GM18907 (cell line): ENCODE results near the gene HES4.
"Not testable (repeated sequence)": the region's sequence is repeated elsewhere in the genome, so short reads cannot be mapped to it uniquely, and the experiment has no call there.

ENCODE experiments used
- ATAC-seq: cut with Tn5 transposase; IDR thresholded peaks from one replicate; pipeline ENCODE4 v1.9.1; 2021; ENCODE audit warnings: mild to moderate bottlenecking, moderate library complexity; ENCODE audit not compliant: unreplicated experiment

Gene HES4

DNA sequence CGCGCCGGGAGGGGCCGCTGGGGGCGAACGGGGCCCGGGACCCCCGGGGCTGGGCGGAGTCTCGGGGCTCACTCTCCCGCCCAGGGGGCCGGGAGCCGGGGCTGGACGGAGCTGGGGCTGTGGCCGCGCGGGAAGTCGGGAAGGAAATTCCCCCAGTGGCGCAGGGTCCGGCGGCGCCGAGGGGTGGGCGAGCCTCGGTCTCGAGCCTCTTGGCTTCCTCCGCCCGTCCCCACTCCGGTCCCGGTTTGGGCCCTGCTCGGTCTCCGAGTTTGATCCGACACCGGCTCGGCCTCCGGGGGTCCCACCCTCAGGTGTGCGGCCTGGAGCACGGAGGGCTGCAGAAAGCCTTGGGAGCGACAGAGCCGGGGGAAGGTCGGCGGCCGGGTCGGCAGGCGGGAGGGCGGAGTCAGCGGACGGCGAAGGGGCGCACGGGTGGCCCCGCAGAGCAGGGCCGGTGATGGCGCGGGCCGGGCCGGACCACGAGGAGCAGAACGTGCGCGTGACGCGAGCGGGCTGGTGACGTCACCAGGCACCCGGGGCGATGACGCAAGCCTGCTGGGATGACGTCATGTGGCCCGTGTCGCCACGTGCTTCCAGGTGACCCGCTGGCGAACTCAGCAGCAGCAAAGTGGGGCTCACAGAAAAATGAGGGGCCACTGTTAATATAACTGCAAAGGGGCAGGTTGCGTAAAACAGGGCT is 610 bp upstream of the HES4 start:
- no peak for ATAC-seq

DNA sequence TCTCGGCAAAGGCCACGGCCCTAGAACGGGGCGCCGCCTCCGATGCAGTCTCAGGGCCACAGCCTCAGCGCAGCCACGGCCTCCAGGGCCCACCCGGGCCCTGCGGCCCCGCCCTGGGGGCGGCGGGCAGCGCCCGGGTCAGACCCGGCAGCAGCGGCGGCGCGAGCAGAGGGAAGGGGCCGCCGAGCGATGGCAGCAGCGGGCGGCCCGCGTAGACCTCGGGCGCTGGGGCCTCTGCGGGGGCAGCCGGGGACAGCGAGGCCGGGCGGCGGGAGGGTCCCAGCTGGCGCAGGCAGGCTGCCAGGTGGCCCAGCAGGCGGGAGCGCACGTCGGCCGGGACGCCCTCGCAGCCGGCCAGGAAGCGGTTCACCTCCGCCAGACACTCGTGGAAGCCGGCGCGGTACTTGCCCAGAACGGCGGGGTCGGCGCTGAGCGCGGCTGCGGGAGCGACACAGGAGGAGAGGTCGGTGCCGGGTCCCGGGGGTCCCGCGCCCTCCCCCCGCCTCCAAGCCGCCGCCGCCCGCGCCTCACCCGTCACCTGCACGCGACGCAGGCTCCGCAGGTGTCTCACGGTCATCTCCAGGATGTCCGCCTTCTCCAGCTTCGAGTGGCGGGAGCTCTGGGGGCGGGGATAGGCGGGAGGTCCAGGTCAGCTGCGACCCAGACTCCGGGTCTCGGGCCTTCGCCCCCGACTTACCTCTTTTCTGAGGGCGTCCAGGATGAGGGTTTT is 737 bp downstream of the HES4 start:
- ATAC-seq, result no peak

DNA sequence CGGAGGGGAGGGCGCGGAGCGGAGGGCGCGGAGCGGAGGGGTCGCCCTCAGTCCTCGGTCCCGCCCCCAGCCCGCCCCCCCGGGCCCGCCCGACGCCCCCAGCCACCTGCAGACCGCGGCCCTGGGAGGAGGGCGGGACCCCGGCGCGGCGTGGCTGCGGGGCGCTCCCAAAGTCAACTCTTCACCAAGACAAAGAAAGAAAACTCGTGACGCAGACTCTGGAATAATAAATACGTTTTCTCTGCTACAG is 1.2 kb downstream of the HES4 start:
- ATAC-seq, result no peak

DNA sequence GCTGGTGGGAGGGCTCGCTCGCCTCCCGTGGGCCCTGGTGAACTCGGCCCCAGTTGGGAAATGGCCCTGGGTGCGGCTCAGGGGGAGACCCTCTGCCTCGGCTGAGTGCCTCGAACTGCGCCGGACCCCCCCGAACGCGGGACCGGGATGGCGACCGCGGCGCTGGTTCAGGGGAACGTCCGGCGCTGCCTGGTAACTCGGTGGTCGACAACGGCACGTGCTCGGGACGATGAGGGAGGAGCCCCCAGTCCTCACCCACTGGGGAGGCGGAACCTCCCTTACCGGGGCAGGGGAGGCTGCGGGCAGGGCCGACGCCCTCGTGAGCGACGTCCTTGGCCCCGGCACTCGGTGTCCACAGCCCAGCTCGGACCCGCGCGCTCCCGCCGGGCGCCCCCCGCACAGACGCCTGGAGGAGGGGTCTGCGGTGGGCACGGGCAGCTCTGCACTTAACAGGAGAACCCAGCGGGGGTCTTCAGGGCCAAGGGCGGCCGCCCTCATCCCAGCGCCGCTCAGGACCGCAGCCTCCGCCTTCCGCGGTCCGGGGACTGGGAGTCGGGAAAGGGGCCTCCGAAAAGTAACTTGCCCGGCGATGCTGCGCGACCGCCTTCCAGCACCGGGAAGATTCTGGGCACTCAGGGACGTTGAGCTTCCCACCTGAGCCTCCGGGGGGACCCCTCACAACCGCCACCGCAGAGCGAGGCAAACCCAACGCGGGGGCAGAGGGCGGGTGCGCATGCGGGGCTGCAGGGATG is 1.7 kb downstream of the HES4 start:
- ATAC-seq, result no peak

DNA sequence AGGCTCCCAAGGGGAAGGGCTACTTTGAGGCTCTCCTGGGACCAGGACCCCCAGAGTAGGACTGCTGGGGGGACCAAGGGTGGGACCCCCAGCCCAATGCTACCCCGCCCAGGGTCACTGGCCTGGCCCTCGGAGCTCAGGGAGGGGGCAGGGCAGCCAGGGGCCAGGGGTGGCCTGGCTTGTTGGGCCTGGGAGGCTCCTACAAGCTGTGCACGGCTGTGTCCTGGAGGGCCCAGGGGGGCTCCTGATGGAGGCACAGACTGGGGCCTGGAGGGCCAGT is 2.2 kb downstream of the HES4 start:
- no peak for ATAC-seq

DNA sequence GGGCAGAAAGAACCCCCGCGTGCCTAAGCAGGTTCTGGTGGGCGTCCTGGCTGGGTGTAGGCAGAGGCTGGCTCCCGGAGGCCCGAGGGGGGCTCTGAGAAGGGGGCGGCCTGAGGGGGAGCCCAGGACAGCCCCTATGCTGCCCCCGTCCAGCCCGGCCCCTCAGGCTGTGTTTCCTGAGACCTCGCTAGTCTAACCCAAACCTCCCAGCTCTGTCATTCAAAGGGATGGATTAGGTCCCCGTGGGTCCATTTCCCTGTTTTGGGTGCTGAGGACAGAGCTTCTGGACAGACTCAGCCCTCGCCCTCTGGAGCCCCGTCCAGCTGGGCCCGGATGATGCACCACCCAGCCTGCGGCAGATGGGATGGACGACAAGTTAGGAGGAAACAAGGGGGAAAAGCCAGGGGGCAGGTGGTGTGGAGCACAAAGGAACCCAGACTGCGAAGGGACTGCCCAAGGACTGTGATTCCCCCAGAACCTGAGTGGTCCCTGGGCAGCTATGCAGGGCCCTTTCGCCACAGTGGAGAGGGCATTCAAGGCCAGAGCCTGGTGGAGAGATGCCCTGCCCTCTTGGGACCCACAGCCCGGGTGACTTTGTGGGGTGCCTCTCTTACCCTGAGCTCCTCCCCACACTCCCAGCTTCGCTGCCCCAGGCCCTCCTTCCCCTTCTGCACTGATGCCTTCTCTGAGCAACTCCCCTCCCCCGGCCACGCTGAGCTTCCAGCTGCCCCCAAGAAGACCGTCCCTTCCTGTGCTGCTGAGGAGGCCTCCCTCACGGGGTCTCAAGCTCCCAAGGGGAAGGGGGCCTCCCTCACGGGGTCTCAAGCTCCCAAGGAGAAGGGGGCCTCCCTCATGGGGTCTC is 2.8 kb downstream of the HES4 start:
- no peak for ATAC-seq

DNA sequence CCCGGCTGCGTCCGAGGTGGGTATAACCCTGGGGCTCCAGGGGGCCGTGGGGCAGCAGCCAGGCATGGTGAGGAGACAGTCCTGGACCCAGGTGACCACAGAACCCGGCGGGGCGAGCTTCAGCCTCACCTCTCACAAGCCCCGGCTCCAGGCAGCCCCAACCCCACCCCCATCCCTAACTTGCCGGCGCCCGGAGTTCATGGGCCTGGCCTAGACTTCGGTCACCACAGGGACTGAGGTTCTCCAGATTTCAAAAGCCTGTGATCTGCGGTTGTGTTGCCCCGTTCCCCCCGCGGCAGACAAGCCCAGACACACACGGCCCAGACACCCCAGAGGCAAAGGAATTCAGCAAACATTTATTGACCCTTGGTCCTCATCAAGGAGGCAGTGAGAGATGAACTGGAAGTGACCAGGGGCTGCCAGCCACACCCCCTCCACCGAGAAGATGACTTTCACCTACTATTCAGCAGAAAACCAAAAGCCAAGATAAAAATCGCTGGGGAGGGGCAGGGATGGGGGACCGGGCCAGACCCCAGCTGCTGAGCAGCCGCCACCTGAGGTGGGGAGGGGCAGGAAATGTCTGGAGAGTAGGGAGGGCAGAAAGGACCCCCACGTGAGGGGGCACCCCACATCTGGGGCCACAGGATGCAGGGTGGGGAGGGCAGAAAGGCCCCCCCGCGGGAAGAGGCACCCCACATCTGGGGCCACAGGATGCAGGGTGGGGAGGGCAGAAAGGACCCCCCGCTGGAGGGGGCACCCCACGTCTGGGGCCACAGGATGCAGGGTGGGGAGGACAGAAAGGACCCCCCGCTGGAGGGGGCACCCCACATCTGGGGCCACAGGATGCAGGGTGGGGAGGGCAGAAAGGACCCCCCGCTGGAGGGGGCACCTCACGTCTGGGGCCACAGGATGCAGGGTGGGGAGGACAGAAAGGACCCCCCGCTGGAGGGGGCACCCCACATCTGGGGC is 3.9 kb downstream of the HES4 start:
- ATAC-seq, result no peak

DNA sequence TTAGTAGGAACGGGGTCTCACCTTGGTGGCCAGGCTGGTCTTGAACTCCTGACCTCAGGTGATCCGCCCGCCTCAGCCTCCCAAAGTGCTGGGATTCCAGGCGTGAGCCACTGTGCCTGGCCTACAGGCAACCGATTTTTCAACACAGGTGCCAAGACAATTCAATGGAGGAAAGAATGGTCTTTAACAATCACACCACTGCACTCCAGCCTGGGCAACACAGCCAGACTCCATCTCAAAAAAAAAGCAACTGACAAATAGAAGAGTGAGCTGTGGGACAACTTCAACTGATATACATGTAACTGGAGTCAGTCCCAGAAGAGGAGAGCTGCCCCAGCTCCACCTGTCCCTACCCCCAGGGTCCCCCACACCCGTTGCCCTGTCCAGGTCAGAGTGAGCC is 5.4 kb downstream of the HES4 start:
- ATAC-seq, result not testable (repeated sequence)

DNA sequence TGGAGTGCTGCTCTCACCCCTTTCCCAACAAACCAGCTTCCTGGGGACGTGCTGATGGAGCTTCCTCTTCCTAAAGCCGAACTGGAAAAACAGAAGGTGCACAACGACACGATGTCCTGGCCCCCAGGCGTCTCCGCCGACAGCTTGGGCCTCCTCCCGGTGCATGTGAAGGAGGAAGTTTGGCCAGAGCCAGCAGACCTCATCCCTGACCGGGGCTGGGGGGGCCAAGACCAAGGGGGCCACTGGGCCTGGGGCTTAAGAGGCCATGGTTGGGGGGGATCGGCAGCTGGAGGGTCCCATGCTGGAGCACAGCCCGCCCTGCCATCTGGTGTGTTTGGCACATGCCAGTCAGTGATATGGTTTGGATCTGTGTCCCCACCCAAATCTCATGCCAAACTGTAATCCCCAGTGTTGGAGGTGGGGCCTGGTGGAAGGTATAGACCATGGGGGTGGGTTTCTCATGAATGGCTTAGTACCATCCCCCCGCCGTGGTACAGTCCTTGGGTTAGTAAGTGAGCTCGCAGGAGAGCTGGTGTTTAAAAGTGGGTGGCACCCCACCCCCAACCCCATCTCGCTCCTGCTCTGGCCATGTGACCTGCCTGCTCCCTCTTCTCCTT is 6.4 kb downstream of the HES4 start:
- no peak for ATAC-seq

DNA sequence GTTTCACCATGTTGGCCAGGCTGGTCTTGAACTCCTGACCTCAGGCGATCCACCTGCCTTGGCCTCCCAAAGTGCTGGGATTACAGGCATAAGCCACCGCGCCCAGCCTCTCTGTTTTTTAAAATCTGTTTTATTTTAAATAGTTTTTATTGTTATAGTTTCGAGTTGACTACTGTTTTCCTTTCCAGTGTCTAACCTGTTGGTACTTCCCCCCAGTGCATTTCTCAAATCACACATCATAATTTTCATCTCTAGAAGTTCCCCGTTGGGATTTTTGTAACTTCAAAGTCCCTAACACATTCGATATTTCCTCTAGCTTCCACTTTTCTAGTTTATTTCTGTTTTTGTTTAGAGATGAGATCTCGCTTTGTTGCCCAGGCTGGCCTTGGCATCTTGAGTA is 7.5 kb downstream of the HES4 start:
- no peak for ATAC-seq

DNA sequence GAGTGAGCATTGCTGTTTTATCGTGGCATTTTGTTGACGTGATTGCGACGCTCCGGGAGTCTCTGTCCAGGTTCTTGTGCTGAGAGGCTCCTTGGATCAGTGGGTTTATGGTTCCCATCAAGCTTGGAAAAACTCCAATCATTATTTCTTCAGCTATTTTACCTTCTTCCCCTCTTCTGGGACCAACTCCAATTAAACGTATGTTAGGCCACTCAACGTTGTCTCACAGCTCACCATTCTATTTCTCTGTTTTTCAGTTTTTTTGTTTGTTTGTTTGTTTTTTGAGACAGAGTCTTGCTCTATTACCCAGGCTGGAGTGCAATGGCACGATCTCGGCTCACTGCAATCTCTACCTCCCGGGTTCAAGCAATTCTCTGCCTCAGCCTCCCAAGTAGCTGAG is 8.0 kb downstream of the HES4 start:
- no peak for ATAC-seq

DNA sequence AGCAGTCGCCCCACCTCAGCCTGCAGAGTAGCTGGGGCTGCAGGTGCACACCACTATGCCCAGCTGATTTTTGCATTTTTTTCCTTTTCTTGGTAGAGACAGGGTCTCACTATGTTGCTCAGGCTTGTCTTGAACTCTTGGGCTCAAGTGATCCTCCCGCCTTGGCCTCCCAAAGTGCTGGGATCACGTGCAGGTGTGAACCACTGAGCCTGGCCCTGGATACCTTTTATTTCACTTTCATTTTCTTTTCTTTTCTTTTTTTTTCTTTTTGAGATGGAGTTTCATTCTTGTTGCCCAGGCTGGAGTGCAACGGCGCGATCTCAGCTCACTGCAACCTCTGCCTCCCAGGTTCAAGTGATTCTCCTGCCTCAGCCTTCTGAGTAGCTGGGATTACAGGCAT is 8.6 kb downstream of the HES4 start:
- ATAC-seq, result not testable (repeated sequence)

DNA sequence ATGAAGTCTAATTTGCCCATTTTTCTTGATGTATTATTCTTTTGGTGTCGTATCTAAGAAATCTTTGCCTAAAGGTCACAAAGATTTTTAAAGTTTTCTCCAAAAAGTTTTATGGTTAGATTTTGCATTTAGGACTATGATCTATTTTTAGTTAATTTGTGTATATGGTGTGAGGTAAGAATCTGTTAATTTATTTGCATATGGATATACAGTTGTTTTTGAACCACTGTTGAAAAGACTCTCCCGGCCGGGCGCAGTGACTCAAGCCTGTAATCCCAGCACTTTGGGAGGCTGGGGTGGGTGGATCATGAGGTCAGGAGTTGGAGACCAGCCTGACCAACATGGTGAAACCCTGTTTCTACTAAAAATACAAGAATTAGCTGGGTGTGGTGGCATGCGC is 11.8 kb downstream of the HES4 start:
- ATAC-seq, result not testable (repeated sequence)

DNA sequence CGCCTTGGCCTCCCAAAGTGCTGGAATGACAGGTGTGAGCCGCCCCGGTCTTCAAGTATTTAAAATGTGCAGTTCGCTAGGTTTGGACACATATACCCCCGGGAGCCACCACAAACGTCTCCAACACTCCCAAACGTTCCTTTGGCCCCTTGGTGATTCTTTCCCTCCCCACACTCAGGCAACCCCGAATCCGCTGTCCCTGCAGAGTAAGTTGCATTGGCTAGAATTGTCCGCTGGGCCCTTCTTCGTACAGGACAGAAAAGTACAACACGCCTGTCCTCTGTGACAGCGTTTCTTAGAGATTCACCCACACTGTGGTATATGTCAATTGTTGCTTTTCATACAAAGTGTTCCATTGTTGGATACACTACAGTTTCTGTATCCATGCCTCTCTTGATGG is 14.8 kb downstream of the HES4 start:
- no peak for ATAC-seq

DNA sequence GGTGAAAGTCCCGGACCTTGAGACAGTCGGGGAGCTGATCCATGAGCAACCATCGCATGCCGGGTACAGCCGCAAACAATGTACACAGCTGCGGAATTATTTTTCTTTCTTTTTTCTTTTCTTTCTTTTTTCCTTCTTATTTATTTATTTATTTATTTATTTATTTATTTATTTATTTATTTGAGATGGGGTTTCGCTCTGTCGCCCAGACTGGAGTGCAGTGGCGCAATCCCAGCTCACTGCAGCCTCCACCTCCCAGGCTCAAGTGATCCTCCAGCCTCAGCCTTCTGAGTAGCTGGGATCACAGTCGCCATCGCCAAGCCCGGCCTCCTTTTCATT is 15.5 kb downstream of the HES4 start:
- no peak for ATAC-seq

DNA sequence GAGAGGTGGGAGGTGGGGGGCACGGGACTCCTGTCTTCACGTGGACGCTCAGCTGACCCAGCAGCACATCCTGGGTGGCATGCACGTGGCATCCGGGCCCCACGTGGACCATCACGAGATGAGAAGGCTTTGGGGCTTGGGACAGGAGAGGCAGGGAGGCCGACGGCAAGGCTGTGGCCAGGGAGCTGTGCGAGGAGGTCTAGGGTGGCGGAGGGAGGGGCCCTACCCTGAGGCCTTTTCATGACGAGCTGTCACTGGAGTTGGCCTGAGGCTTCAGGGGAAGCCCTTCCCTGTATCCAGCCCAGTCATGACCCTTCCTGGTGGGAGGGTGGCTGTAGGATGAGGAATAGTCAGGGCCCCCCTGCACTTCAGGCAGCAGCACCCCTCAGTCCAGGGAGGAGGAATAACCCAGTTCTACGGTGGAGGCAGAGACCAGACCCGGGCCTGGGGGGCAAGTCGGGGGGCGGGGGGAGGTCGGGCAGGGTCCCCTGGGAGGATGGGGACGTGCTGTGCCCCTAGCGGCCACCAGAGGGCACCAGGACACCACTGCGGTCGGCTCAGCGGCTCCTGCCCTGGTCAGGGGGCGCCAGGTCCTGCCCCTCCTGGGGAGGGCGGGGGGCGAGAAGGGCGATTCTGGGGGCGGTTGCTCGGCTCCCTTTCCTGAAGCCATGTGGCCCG is 16.0 kb downstream of the HES4 start:
- no peak for ATAC-seq

DNA sequence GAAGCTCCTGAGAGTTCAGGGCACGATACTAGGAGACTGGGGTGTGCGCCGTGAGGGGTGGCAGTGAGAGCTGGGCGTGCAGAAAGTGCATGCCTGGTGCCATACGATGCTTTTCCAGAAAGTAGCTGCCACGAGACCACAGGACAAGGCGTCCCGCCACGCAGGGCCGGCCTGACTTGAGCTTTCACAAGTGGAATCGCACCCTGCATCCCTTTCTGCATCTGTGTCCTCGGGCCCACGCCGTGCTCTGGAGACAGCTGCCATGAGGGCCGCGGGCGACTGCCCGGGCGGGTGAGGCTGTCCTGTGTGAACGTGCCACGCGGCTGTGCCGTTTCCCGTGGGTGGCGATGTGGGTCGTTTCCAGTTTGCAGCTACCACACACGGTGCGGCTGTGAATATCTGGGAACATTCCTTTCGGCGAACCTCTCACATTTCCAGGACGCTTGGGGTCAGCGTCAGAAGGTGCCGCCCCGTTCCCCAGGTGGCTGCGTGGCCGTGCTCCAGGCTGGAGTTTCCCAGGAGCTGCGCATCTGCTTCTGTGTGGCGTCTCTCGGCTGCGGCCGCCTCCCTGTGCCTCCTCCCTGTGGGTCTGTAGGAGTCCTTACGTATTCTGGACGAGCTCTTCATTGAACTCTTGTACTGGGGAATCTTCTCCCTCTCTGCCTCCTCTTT is 17.0 kb downstream of the HES4 start:
- no peak for ATAC-seq

DNA sequence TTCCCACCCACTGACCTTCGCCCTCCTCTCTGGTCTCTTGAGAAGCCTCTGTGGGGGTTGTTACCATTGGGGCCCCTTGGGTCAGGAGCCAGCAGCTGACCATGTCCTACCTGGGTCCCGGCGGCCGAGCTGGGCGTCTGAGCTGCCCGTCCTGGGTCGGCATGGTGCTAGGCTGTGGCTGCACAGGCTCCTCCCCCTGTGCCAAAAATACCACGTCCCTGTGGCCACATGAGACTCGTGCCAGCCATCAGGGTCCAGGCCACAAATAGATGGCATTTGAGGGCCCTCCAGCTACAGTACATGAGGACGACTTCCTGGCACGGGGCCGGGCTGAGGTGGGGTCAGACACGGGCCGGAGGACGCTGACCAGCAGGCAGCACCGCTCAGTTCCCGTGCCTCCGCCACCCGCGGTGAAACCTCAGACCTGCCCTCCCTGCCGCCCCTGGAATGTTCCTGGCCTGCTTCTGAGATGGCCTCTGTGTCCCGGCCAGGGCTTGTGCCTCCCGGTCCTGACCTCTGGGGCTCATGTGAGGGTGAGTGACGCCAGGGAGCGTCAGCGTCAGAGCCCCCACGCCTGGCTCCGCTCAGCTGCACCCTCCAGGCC is 17.8 kb downstream of the HES4 start, which contains the start of gene PERM1:
TSS of gene PERM1 (minus strand) at position 139 of the 604 bp plus-strand sequence. CDS start 1,064 bp downstream, outside the sequence.
- ATAC-seq, result no peak
